ENCODE results near the gene DMPK.

Gene DMPK

GRCh38 chr19:45782162-45782691 is at the start of gene DMPK:
Gene DMPK, minus strand, starts transcription at chr19:45782490. Its CDS starts 138 bp downstream, at chr19:45782352.
- peak in 1 of 2 experiments; percentile 39 for DNase-seq

DNA sequence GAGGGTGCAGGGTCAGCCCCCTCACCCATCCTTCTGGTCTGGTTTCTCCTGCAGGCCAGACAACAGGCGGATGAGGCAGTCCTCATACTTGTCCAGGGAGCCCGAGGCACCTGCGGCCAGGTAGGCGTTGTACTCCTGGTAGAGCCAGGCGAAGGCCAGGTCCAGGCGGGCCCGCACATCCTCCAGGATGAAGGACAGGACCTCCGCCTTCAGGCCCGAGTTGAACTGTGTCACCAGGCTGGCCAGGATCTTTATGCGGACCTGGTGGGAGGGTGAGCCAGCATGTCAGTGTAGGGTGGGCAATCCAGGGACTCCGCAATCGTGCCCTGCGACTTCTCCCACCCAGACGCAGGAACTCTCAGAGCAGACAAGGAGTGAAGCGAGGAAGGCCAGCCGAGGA is 46.7 kb upstream of the DMPK start:
- DNase-seq = no peak

GRCh38 chr19:45828523-45828922 is 46.2 kb upstream of the DMPK start:
- DNase-seq = no peak

GRCh38 chr19:45827459-45828093 is 45.3 kb upstream of the DMPK start:
- DNase-seq = no peak

DNA sequence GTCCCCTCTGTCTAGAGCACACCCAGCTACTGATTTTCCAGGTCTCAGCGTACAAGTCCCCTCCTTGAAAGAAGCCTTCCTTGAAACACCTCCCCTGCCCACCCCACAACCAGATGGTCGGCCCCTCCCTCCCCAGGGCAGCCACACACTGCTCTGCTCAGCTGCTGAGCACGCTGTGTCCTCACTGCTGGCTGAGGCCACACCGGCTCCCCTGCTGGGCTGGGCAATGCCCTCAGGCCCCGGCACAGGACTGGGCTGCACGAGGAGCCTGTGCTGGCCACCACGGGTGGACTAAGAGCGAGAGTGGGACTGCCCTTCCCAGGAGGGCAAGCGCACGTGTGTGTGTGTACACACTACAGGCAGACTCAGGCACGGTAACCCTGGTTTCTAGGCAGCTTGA is 44.6 kb upstream of the DMPK start:
- no peak for DNase-seq

GRCh38 chr19:45825917-45826893 is 43.9 kb upstream of the DMPK start:
- no peak for DNase-seq

DNA sequence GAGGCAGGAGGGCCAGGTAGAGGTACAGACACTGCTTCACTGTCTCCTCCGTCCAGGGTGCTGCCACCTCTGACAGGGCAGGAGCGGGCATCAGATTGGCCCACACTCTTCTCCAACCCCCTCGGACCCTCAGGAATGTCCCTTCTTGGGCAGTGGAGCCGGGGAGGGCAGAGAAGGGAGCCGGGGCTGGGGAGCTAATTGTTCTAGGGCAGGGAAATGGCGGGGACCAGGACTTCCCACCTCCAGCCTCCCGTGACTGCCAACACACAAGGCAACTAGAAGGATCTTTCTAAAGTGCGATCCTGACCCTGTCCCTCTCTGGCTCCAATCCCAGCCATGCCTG is 42.9 kb upstream of the DMPK start:
- DNase-seq = no peak

- no peak for DNase-seq
Observed at GRCh38 chr19:45824531-45825262, 42.4 kb upstream of the DMPK start.

DNA sequence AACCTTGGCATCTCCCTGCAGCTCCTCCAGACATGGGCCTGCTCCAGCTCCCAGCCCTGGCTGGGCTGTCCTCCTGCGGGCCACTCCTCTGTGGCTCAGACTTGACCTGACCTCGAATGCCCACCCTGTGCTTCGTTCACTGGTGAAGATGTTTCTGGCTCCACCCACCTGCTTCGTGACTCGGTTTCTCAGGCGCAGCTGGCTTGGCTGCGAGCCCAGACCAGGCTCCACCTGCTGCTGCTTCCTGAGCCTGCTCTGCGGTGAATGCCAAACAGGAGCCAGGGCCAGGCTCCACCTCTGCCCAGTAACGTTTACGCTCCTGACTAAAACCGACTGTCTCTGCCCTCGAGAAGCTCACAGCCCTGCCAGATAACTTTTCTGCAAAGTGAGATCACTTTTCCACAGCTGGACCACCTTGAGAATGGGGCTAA is 41.8 kb upstream of the DMPK start:
- DNase-seq = no peak

- peak in 1 of 2 experiments; percentile 28 for DNase-seq
Observed at GRCh38 chr19:45823182-45823581, 40.9 kb upstream of the DMPK start.

DNA sequence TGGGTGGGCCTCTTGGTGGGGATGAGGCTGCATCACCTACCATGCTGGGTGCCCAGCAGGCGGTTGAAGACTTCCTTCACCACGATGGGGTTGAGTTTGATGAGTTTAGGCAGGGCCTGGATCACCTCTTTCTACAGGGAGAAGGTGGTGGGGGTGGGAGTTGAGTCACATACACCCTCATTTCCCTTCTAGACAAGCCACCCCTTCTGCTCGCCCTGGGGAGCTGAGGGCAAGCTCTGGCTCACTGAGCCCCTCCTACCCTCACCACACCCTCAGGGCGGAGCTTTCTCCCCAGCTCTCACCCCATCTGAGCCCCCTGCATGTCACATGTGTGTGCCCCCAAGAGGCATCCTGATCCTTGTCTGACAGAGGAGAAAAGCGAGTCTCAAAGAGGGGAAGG is 40.4 kb upstream of the DMPK start:
- no peak for DNase-seq

- DNase-seq = no peak
Observed at GRCh38 chr19:45821570-45821969, 39.3 kb upstream of the DMPK start.

- no peak for DNase-seq
Observed at GRCh38 chr19:45821103-45821521, 38.8 kb upstream of the DMPK start.

DNA sequence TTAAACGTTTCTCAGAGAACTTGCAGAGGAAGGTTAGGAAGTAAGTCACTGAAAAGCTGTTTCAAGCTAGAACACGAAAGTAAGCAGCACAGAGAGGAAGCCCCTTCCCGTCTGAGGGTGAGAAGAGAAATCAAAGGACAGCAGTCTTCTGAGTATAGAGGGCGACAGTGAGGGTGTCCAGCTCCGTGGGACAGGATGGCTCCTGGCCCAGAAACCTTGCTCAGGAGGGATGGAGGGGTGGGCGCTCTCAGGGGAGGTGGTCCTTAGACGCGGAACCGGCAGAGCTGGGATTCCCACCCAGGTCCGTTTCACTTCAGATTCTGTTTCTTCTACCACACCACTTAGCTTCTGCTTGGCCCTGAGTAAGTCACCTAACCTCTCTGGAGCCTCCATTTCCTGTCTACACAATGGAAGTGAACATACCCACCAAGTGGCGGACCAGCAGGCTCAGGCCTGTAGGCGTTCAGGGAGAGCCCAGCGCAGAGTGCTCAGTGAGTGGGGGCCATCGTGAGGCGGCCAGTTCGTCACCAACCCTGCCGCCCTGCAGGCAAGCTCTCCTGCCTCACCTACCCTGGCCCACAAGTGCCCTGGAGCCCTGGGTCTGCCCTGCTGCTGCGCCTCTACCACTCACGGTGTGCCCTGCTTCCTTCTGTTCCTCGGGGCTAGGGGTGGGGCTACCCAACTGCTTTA is 38.3 kb upstream of the DMPK start:
- DNase-seq = no peak

DNA sequence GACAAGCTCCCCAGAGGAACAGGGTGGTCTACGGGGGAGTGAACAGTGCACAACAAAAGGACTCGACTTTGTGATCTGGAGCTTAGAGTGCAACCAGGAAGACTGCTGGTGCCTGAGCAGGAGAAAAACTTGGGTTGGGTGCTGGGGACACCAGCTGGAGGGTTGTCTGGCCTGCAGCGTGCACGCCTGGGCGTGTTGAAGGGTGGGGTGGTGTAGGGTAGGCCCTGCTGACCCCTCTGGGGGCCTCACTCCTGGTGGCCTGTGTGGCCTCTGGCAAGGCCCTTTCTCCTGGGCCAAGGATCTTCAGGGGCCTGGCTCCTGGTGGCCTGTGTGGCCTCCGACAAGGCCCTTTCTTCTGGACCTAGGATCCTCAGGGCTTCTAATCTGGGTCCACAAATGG is 37.5 kb upstream of the DMPK start:
- no peak for DNase-seq

- DNase-seq = peak; percentile 24 to 27
Observed at GRCh38 chr19:45817725-45818301, 35.5 kb upstream of the DMPK start.

DNA sequence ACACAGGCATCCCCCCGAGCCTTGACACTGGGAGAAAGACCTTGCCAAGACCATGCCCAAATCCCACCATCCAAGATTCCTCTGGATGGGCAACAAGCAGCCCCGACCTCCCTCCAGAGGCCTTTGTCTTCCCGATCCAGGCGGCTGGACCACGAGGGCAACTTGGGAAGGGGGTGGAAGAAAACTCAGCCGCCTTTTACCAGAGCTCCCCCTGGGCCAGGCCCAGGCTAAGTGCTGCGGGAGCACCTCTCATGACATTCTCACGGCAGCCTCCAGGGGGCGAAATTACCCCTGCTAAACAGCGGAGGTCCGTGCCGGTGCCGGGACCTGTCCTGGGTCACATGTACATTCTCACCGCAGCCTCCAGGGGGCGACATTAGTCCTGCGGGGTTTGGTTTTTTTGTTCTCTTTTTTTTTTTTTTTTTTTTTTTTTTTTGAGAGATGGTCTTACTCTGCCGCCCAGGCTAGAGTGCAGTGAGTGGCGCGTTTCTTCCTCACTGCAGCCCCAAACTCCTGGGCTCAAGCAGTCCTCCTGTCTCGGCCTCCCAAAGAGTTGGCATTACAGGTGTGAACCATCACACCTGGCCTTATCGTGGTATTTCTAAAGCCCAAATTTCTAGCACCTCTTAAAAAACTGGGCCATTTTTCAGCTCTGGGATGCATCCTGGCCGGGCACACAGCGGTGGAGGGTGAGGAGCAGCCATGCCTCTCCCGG is 34.9 kb upstream of the DMPK start:
- DNase-seq = peak; percentile 77 to 96

DNA sequence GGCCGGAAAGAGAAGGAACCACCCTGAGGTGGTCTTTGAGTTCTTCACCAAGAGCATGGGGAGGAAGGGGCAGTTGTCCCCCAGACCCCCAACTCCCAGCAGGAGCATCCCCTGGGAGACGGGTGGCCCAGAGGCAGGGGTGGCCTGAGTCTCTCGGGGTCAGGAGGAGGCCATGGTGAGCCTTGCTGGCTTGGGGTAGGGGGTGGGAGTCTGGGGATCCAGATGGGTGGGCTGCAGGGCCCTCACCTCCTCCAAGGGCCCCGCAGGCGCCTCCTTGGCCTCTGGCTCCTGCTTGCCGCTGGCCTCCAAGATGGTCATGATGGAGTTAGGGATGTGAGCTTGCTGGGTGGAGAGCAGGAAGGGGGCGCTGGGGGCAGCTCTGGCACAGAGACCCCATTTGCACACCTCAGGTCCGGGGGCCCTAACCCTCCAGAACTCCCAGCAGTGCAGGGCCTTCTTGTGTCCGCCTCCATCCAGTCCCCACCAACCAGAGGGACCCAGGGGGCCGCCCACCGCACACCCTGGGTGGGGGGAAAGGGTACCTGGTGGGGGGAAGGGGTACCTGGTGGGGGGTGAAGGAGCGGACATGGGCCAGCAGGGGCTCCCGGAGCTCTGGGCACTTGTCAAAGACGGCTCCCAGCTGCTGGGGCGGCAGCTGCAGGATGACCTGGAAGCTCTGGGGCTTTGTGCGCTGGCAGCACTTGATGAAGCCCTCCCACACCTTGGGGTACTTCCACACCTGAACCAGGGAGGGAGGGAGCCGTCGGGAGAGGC is 34.1 kb upstream of the DMPK start:
- peak in 1 of 2 experiments; percentile 33 for DNase-seq

DNA sequence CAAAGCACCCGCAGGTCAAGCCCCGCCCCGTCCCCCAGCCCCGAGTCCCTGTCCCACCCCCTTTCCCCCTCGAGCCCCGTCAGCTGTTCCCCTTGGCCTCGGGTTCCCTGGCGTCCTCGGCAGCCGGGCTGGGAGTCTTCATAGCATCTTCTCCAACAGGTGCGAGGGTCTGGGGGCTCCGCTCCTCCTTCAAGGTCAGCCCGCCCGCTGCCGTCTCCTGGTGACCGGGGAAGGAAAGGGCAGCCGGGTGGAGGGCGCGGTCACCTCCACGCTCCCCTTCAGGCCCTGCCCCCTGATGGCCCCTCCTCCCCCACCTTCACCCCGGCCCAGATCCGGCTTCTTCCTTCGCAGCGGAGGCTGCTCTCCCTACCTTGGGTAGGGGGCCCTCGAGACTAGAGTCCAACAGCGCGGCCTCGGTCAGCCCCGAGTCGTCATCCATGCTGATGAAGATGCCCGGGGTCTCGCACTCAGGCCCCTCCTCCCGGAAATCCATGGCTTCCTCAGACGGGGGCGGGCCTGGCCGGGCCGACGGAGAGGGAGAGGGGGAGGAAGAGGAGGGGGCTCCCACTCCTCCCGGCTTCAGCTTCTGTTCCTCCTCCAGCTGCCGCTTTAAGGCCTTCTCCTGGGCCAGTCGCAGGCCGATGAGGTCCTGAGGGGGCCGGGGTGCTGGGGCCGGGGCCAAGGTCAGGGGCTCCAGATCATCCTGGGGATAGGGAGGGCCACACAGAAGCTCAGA is 33.4 kb upstream of the DMPK start:
- DNase-seq = no peak

All from NCI-H526 (cell line).